NCI-H510A treated with DMSO at 0.1 percent for 48 hours (cell line): ENCODE results near the gene GNG4.
"Not testable (repeated sequence)": the region's sequence is repeated elsewhere in the genome, so short reads cannot be mapped to it uniquely, and the experiment has no call there.

Experiments used
- DNase-seq: peaks from one replicate; lab custom pipeline; 2025; lab: John Stamatoyannopoulos, UW

GNG4 gene

GRCh38 chr1:235584973-235585372, 64.6 kb downstream of the GNG4 start:
- DNase-seq: no peak

- no peak for DNase-seq
Measured at GRCh38 chr1:235583511-235584001, 66.0 kb downstream of the GNG4 start.

- no peak for DNase-seq
Measured at GRCh38 chr1:235582130-235582529, 67.5 kb downstream of the GNG4 start.

- no peak for DNase-seq
Measured at GRCh38 chr1:235579891-235580290, 69.7 kb downstream of the GNG4 start.

- no peak for DNase-seq
Measured at GRCh38 chr1:235575597-235575996, 74.0 kb downstream of the GNG4 start.

GRCh38 chr1:235573880-235574279, 75.7 kb downstream of the GNG4 start:
- no peak for DNase-seq

- not testable (repeated sequence) for DNase-seq
Measured at GRCh38 chr1:235572971-235573370, 76.6 kb downstream of the GNG4 start.

- DNase-seq: no peak
Measured at GRCh38 chr1:235571482-235571881, 78.1 kb downstream of the GNG4 start.

- DNase-seq: no peak
Measured at GRCh38 chr1:235567812-235568503, 81.6 kb downstream of the GNG4 start.

GRCh38 chr1:235566084-235566483, 83.5 kb downstream of the GNG4 start:
- DNase-seq: no peak

- no peak for DNase-seq
Measured at GRCh38 chr1:235563513-235564061, 86.0 kb downstream of the GNG4 start.

- DNase-seq: no peak
Measured at GRCh38 chr1:235562589-235562988, 87.0 kb downstream of the GNG4 start.

- DNase-seq: no peak
Measured at GRCh38 chr1:235558621-235559169, 90.9 kb downstream of the GNG4 start.

GRCh38 chr1:235557495-235557894, 92.1 kb downstream of the GNG4 start:
- no peak for DNase-seq

GRCh38 chr1:235556807-235557206, 92.8 kb downstream of the GNG4 start:
- DNase-seq: no peak

- no peak for DNase-seq
Measured at GRCh38 chr1:235553112-235553551, 96.5 kb downstream of the GNG4 start.

- DNase-seq: no peak
Measured at GRCh38 chr1:235552146-235552716, 97.4 kb downstream of the GNG4 start.

GRCh38 chr1:235549351-235550139, 100.0 kb downstream of the GNG4 start:
- DNase-seq: no peak

GRCh38 chr1:235546369-235547155, 103.0 kb downstream of the GNG4 start:
- DNase-seq: not testable (repeated sequence)

GRCh38 chr1:235545292-235545930, 104.2 kb downstream of the GNG4 start:
- DNase-seq: no peak

- not testable (repeated sequence) for DNase-seq
Measured at GRCh38 chr1:235542845-235543244, 106.7 kb downstream of the GNG4 start.
